Measurements from ENCODE around the gene RAD51B. TPM values are rescaled to one million over a fixed set of nuclear protein-coding genes. Genes with fewer than 3 reads are reported as not detected.
A peak's percentile ranks its signal among the peaks of the same experiment; 100 is the strongest.

The RAD51B gene
- total and polyA plus RNA-seq, 4 experiments from 2014 or later: 22.0 to 35.7 (median 31.4) TPM

DNA sequence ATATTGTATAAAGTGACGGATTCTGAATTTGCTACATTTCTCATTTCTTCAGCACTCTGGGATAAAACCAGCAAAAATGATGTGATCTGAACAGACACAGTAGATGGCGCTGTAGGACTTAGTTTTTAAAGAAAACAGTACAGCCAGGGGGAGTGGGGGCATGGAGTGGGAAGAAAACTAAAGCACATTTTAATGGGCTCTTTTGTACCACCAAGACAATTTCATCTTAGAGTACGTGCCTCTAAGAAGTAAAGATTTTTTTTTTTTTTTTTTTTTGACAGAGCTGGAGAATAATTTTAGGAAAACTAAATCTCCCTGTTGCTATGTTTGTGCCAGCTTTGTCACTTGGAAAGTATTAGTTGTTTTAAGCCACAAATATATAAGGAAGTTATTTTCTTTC, 124.4 kb downstream of the RAD51B start:
- Mint-ChIP-seq H3K27me3 (no peaks in the 10 kb centered on the region), H3K36me3 (no peaks in the 10 kb centered on the region), H3K4me1 (no peaks in the 10 kb centered on the region), H3K27ac (no peak overlapping the region), H3K4me3 (no peak overlapping the region), H3K9me3 (no peaks in the 10 kb centered on the region)
- peak; percentile 47 to 65 (median 53) for DNase-seq
- no peaks in the 10 kb centered on the region for H3K27me3 ChIP-seq (ENCODE audit: insufficient read depth, low read length)
- ChIA-PET CTCF (ENCODE audit: partially characterized antibody) (interaction anchor here (0.6 to 7.5 kb wide), 29 partner anchors 9 to 1461 kb away, joined by 3 to 90 read pairs (median 4); no protein-coding TSS in a partner anchor), POLR2A (ENCODE audit: partially characterized antibody) (interaction anchor here (0.6 to 1.2 kb wide), 4 partner anchors 201 to 900 kb away, joined by 3 to 5 read pairs (median 4); no protein-coding TSS in a partner anchor)
- no peaks in the 10 kb centered on the region for H3K9me3 ChIP-seq (ENCODE audit: control insufficient read depth in 1 of 2, low read length in 2 of 2)
- H3K4me1 ChIP-seq (ENCODE audit: insufficient read depth, low read length): no peaks in the 10 kb centered on the region
- H3K36me3 ChIP-seq (ENCODE audit: insufficient read depth, low read length): no peaks in the 10 kb centered on the region
- H3K4me3 ChIP-seq (ENCODE audit: low read length in 2 of 2): no peak overlapping the region
- intact Hi-C loops (cut with micrococcal nuclease): loop anchor here (1.0 kb wide), 1 partner anchor 900 kb away; no protein-coding TSS in a partner anchor
- H3K27ac ChIP-seq (ENCODE audit: low read depth, low read length): no peak overlapping the region

DNA sequence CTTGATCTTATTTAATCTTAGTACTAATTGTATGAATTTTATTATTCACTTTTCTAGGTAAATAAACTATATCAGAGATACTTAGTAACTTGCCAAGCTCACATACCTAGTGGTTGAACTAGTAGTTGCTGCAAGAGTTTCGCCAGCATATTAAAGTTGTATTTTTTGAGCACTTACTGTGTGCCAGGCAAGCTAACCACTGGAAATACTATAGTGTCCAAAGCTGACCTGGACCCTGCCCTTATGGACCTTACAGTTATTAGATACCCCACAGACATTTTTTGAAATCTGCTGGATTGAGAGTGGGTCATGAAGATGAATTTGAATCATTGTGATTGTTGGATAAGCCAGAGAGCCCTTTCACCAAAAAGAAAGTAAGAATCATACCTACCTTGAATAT, 125.0 kb downstream of the RAD51B start:
- Histone ChIP-seq H3K4me1 (ENCODE audit: insufficient read depth, low read length) (no peaks in the 10 kb centered on the region), H3K9me3 (ENCODE audit: control insufficient read depth in 1 of 2, low read length in 2 of 2) (no peaks in the 10 kb centered on the region), H3K27me3 (ENCODE audit: insufficient read depth, low read length) (no peaks in the 10 kb centered on the region), H3K4me3 (ENCODE audit: low read length in 2 of 2) (no peak overlapping the region), H3K36me3 (ENCODE audit: insufficient read depth, low read length) (no peaks in the 10 kb centered on the region), H3K27ac (ENCODE audit: low read depth, low read length) (no peak overlapping the region)
- intact Hi-C loops (cut with micrococcal nuclease): loop anchor here (1.0 kb wide), 1 partner anchor 900 kb away; no protein-coding TSS in a partner anchor
- Mint-ChIP-seq H3K4me1 (no peaks in the 10 kb centered on the region), H3K36me3 (no peaks in the 10 kb centered on the region), H3K27me3 (no peaks in the 10 kb centered on the region), H3K4me3 (no peak overlapping the region), H3K9me3 (no peaks in the 10 kb centered on the region), H3K27ac (no peak overlapping the region)
- DNase-seq: no peak
- ChIA-PET CTCF (ENCODE audit: partially characterized antibody) (interaction anchor here (0.6 to 7.5 kb wide), 29 partner anchors 8 to 1461 kb away, joined by 3 to 90 read pairs (median 4); no protein-coding TSS in a partner anchor), POLR2A (ENCODE audit: partially characterized antibody) (interaction anchor here (0.6 to 1.2 kb wide), 3 partner anchors 201 to 899 kb away, joined by 3 to 5 read pairs (median 3); no protein-coding TSS in a partner anchor)

DNA sequence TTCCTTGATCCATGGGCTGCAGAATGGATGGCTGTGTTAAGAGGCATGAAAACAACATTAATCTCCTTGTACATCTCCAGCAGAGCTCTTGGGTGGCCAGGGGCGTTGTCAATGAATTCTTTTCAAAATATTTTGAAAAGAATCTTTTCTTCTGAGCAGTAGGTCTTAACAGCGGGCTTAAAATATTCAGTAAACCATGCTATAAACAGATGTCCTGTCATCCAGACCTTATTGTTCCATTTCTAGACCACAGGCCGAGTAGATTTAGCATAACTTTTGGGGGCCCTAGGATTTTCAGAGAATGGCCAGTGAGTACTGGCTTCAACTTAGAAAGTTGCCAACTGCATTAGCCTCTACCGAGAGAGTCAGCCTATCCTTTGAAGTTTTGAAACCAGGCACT, 130.2 kb downstream of the RAD51B start:
- no peak overlapping the region for H3K4me3 ChIP-seq (ENCODE audit: low read length in 2 of 2)
- intact Hi-C loops (cut with micrococcal nuclease): no loop called here
- DNase-seq: no peak
- H3K4me1 ChIP-seq (ENCODE audit: insufficient read depth, low read length): no peaks in the 10 kb centered on the region
- no peaks in the 10 kb centered on the region for H3K36me3 ChIP-seq (ENCODE audit: insufficient read depth, low read length)
- no peaks in the 10 kb centered on the region for H3K9me3 ChIP-seq (ENCODE audit: control insufficient read depth in 1 of 2, low read length in 2 of 2)
- Mint-ChIP-seq H3K9me3 (no peaks in the 10 kb centered on the region), H3K27ac (no peak overlapping the region), H3K36me3 (no peaks in the 10 kb centered on the region), H3K4me1 (no peaks in the 10 kb centered on the region), H3K27me3 (no peaks in the 10 kb centered on the region), H3K4me3 (no peak overlapping the region)
- no peak overlapping the region for H3K27ac ChIP-seq (ENCODE audit: low read depth, low read length)
- ChIA-PET POLR2A (ENCODE audit: partially characterized antibody) (no interaction called here), CTCF (ENCODE audit: partially characterized antibody) (no interaction called here)
- H3K27me3 ChIP-seq (ENCODE audit: insufficient read depth, low read length): no peaks in the 10 kb centered on the region

DNA sequence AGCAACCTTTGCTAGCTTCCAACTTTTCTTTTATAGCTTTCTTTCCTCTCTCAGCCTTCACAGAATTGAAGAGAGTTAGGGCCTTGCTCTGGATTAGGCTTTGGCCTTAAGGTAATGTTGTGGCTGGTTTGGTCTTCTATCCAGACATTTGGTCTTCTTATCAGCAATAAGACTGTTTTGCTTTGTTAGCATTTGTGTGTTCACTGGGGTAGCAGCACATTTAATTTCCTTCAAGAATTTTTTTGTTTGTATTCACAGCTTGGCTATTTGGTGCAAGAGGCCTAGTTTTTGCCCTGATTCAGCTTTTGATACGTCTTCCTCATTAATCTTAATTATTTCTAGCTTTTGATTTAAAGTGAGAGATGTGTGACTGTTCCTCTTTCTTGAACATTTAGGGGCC, 130.8 kb downstream of the RAD51B start:
- Histone ChIP-seq H3K36me3 (ENCODE audit: insufficient read depth, low read length) (no peaks in the 10 kb centered on the region), H3K4me1 (ENCODE audit: insufficient read depth, low read length) (no peaks in the 10 kb centered on the region), H3K9me3 (ENCODE audit: control insufficient read depth in 1 of 2, low read length in 2 of 2) (no peaks in the 10 kb centered on the region), H3K27ac (ENCODE audit: low read depth, low read length) (no peak overlapping the region), H3K4me3 (ENCODE audit: low read length in 2 of 2) (no peak overlapping the region), H3K27me3 (ENCODE audit: insufficient read depth, low read length) (no peaks in the 10 kb centered on the region)
- Mint-ChIP-seq H3K9me3 (no peaks in the 10 kb centered on the region), H3K36me3 (no peaks in the 10 kb centered on the region), H3K27ac (no peak overlapping the region), H3K27me3 (no peaks in the 10 kb centered on the region), H3K4me1 (no peaks in the 10 kb centered on the region), H3K4me3 (no peak overlapping the region)
- DNase-seq: no peak
- POLR2A ChIA-PET (ENCODE audit: partially characterized antibody): no interaction called here
- intact Hi-C loops (cut with micrococcal nuclease): no loop called here
- CTCF ChIA-PET (ENCODE audit: partially characterized antibody): no interaction called here

DNA sequence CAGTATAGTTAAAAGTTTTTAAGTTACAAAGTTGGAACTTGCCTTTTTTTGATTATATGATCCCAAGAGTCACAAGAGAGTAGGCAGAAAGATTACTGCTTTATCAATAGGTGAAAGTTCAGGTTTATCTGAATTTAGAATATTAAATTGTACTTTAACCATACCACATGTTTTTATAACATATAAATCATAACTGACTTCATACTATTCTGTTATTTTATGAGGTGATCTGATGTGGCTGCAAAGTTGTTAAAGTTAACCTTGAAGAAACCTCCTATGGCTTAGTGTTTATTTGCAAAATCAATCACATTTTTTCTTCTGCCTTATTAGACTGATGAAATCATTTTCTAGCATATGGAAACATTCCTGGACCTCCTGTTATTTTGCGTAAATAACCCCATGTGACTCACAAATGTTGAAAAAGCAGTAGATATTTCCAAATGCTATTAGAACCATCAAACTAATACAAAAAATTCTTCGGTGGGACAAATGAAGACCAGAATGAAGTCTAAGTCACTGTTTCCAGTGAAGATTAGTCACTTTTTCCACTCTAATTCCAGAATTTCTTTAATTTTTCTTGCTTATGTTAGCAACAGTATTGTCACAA, 132.1 kb downstream of the RAD51B start:
- no peaks in the 10 kb centered on the region for H3K4me1 ChIP-seq (ENCODE audit: insufficient read depth, low read length)
- no peak for DNase-seq
- no peaks in the 10 kb centered on the region for H3K27me3 Mint-ChIP-seq
- POLR2A ChIA-PET (ENCODE audit: partially characterized antibody): no interaction called here
- H3K9me3 ChIP-seq (ENCODE audit: control insufficient read depth in 1 of 2, low read length in 2 of 2): no peaks in the 10 kb centered on the region
- no peaks in the 10 kb centered on the region for H3K36me3 Mint-ChIP-seq
- H3K4me3 Mint-ChIP-seq: no peak overlapping the region
- H3K9me3 Mint-ChIP-seq: no peaks in the 10 kb centered on the region
- H3K27ac ChIP-seq (ENCODE audit: low read depth, low read length): no peak overlapping the region
- intact Hi-C loops (cut with micrococcal nuclease): no loop called here
- CTCF ChIA-PET (ENCODE audit: partially characterized antibody): no interaction called here
- no peaks in the 10 kb centered on the region for H3K27me3 ChIP-seq (ENCODE audit: insufficient read depth, low read length)
- no peak overlapping the region for H3K27ac Mint-ChIP-seq
- no peaks in the 10 kb centered on the region for H3K4me1 Mint-ChIP-seq
- no peak overlapping the region for H3K4me3 ChIP-seq (ENCODE audit: low read length in 2 of 2)
- no peaks in the 10 kb centered on the region for H3K36me3 ChIP-seq (ENCODE audit: insufficient read depth, low read length)

DNA sequence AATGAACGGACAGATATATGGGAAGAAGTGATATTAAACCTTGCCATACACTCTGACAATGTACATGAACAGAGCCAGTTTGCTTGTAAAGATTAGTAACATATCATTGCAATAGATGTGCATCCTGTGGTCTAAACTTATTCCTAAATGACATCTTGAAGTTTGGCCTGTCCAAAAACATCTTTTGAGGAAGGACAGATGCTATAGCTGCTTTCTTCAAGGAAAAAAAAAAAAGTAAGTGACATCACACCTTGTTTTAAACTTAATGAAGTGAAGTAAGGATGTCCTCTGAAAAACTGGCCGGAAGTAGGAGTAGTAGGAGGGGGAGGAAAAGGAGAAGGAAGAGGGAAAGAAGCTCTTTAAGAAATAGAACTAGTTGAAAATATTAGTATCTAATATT, 132.8 kb downstream of the RAD51B start:
- no peaks in the 10 kb centered on the region for H3K4me1 Mint-ChIP-seq
- Histone ChIP-seq H3K9me3 (ENCODE audit: control insufficient read depth in 1 of 2, low read length in 2 of 2) (no peaks in the 10 kb centered on the region), H3K4me1 (ENCODE audit: insufficient read depth, low read length) (no peaks in the 10 kb centered on the region), H3K4me3 (ENCODE audit: low read length in 2 of 2) (no peak overlapping the region), H3K27me3 (ENCODE audit: insufficient read depth, low read length) (no peaks in the 10 kb centered on the region), H3K36me3 (ENCODE audit: insufficient read depth, low read length) (no peaks in the 10 kb centered on the region), H3K27ac (ENCODE audit: low read depth, low read length) (no peak overlapping the region)
- intact Hi-C loops (cut with micrococcal nuclease): no loop called here
- no peaks in the 10 kb centered on the region for H3K9me3 Mint-ChIP-seq
- DNase-seq: no peak
- no peak overlapping the region for H3K27ac Mint-ChIP-seq
- H3K36me3 Mint-ChIP-seq: no peaks in the 10 kb centered on the region
- POLR2A ChIA-PET (ENCODE audit: partially characterized antibody): no interaction called here
- no peaks in the 10 kb centered on the region for H3K27me3 Mint-ChIP-seq
- CTCF ChIA-PET (ENCODE audit: partially characterized antibody): interaction anchor here (1.4 kb wide), 1 partner anchor 8 kb away, joined by 5 read pairs; no protein-coding TSS in a partner anchor
- no peak overlapping the region for H3K4me3 Mint-ChIP-seq

DNA sequence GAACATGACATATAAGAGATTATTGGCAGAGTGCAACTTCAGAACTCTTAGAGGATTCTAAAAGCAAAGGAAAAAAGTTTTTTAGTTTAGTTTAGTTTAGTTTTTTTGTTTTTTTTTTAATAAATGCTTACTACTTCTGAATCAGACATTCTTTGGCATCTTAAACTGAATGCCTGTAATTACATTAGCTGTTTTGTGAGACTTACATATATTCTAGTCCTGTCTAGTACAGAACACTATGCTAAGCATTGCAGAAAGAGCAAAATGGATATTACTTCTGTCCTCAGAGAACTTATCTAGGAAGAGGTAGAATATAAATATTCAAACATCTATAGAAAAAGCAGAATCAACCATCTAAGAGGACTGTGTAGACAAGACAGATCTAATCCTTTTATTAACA, 133.2 kb downstream of the RAD51B start:
- Histone ChIP-seq H3K4me3 (ENCODE audit: low read length in 2 of 2) (no peak overlapping the region), H3K4me1 (ENCODE audit: insufficient read depth, low read length) (no peaks in the 10 kb centered on the region), H3K36me3 (ENCODE audit: insufficient read depth, low read length) (no peaks in the 10 kb centered on the region), H3K9me3 (ENCODE audit: control insufficient read depth in 1 of 2, low read length in 2 of 2) (no peaks in the 10 kb centered on the region), H3K27me3 (ENCODE audit: insufficient read depth, low read length) (no peaks in the 10 kb centered on the region), H3K27ac (ENCODE audit: low read depth, low read length) (no peak overlapping the region)
- ChIA-PET CTCF (ENCODE audit: partially characterized antibody) (interaction anchor here (1.3 to 1.4 kb wide), 2 partner anchors 9 to 19 kb away, joined by 3 to 5 read pairs; no protein-coding TSS in a partner anchor), POLR2A (ENCODE audit: partially characterized antibody) (no interaction called here)
- Mint-ChIP-seq H3K4me1 (no peaks in the 10 kb centered on the region), H3K4me3 (no peak overlapping the region), H3K36me3 (no peaks in the 10 kb centered on the region), H3K27me3 (no peaks in the 10 kb centered on the region), H3K27ac (no peak overlapping the region), H3K9me3 (no peaks in the 10 kb centered on the region)
- intact Hi-C loops (cut with micrococcal nuclease): no loop called here
- no peak for DNase-seq

Measured in CD4-positive, alpha-beta memory T cell (primary cell).